ENCODE results near the gene GIGYF1. TPM values are rescaled to one million over a fixed set of nuclear protein-coding genes. Genes with fewer than 3 reads are reported as not detected.

Gene GIGYF1
- total RNA-seq, 1 donor from 2014 or later = 53.8 TPM

GRCh38 chr7:100679129-100679926 is 14.7 kb downstream of the GIGYF1 start:
- Mint-ChIP-seq H3K27me3 (ENCODE audit: insufficient read depth) (no peaks in the 10 kb centered on the region), H3K36me3 (ENCODE audit: low read depth) (peaks cover 23% of the 10 kb centered on the region), H3K27ac (peak overlapping the region; percentile 68), H3K4me1 (ENCODE audit: low read depth) (peaks cover 15% of the 10 kb centered on the region), H3K4me3 (no peak overlapping the region), H3K9me3 (no peaks in the 10 kb centered on the region)
- DNase-seq (ENCODE audit: low spot score) = no peak
- intact Hi-C loops (cut with micrococcal nuclease) = loop anchor here (10.0 kb wide), 1 partner anchor 555 kb away; the partner anchor contains the start of gene MBLAC1

- Mint-ChIP-seq H3K4me1 (ENCODE audit: low read depth) (peaks cover 15% of the 10 kb centered on the region), H3K27me3 (ENCODE audit: insufficient read depth) (no peaks in the 10 kb centered on the region), H3K4me3 (peak overlapping the region; percentile 59), H3K9me3 (no peaks in the 10 kb centered on the region), H3K27ac (no peak overlapping the region), H3K36me3 (ENCODE audit: low read depth) (peaks cover 21% of the 10 kb centered on the region)
- intact Hi-C loops (cut with micrococcal nuclease) = loop anchor here (10.0 kb wide), 1 partner anchor 554 kb away; the partner anchor contains the start of gene MBLAC1
- no peak for DNase-seq (ENCODE audit: low spot score)
These were observed 15.6 kb downstream of the GIGYF1 start for GRCh38 chr7:100678291-100678984.

- H3K27me3 Mint-ChIP-seq (ENCODE audit: insufficient read depth) = no peaks in the 10 kb centered on the region
- H3K36me3 Mint-ChIP-seq (ENCODE audit: low read depth) = peaks cover 18% of the 10 kb centered on the region
- peak overlapping the region; percentile 62 for H3K4me3 Mint-ChIP-seq
- DNase-seq (ENCODE audit: low spot score) = no peak
- H3K27ac Mint-ChIP-seq = peak overlapping the region; percentile 85
- H3K4me1 Mint-ChIP-seq (ENCODE audit: low read depth) = peaks cover 15% of the 10 kb centered on the region
- no peaks in the 10 kb centered on the region for H3K9me3 Mint-ChIP-seq
- intact Hi-C loops (cut with micrococcal nuclease) = loop anchor here (10.0 kb wide), 1 partner anchor 553 kb away; the partner anchor contains the start of gene MBLAC1
These were observed 16.5 kb downstream of the GIGYF1 start for GRCh38 chr7:100677308-100678267.

DNA sequence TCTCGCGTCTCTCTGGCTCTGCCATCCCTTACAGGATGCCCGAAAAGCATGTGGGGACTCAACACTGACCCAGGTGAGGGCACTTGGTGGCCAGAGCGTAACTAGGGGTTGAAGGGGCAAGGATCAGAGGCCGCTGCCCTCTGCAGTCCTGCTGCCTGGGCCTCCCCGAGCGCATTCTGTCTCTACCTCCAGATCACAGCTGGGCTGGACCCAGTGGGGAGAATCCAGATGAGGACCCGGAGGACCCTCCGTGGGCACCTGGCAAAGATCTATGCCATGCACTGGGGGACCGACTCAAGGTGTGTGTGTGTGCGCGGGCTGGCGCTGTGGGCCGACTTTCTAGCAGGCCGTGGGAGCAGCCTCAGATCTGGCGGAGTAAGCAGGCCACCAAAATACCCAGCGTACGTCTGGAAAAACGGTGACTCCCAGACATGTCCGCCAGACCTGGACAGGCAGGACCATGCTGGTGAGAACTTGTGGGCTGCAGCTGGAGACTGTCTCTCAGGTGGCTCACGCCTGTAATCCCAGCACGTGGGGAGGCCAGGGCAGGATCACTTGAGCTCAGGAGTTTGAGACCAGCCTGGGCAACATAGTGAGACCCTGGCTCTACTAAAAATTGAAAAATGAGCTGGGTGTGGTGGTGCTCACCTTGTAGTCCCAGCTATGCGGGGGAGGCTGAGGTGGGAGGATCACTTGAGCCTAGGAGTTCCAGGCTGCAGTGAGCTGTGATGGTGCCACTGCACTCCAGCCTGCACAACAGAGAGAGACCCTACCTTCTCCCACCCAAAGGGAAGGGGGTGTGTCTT is 17.3 kb downstream of the GIGYF1 start:
- Mint-ChIP-seq H3K9me3 (no peaks in the 10 kb centered on the region), H3K4me3 (peak overlapping the region; percentile 88), H3K4me1 (ENCODE audit: low read depth) (peaks cover 15% of the 10 kb centered on the region), H3K27ac (peak overlapping the region; percentile 91), H3K36me3 (ENCODE audit: low read depth) (peaks cover 18% of the 10 kb centered on the region), H3K27me3 (ENCODE audit: insufficient read depth) (peaks cover 2% of the 10 kb centered on the region)
- intact Hi-C loops (cut with micrococcal nuclease) = loop anchor here (10.0 kb wide), 1 partner anchor 552 kb away; the partner anchor contains the start of gene MBLAC1
- DNase-seq (ENCODE audit: low spot score) = no peak

- Mint-ChIP-seq H3K4me1 (ENCODE audit: low read depth) (peaks cover 15% of the 10 kb centered on the region), H3K9me3 (no peaks in the 10 kb centered on the region), H3K27ac (peak overlapping the region; percentile 81), H3K36me3 (ENCODE audit: low read depth) (peaks cover 18% of the 10 kb centered on the region), H3K27me3 (ENCODE audit: insufficient read depth) (peaks cover 7% of the 10 kb centered on the region), H3K4me3 (peak overlapping the region; percentile 88)
- DNase-seq (ENCODE audit: low spot score) = peak; percentile 78
- intact Hi-C loops (cut with micrococcal nuclease) = loop anchor here (1.0 to 10.0 kb wide), 3 partner anchors 16 to 551 kb away; partner anchors contain the start of genes MBLAC1 and TSC22D4
These were observed 18.3 kb downstream of the GIGYF1 start for GRCh38 chr7:100675581-100676350.

DNA sequence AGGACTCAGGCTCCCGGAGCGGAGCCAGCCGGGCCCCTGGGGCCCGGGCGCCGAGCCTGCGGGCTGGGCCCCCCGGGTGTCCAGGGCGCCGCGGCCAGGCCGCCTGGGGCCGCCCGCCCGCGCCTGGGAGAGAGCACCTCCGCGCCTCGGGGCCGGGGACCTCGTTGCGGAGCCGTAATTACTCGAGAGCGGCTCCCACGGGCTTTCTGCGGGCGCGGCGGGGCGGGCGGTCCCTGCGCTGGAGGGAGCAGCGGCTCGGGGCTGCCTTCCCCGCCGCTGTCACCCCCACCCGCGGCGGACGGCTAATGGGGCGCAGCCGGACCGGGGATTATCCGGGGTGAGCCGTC is 19.0 kb downstream of the GIGYF1 start:
- H3K27ac Mint-ChIP-seq = no peak overlapping the region
- H3K36me3 Mint-ChIP-seq (ENCODE audit: low read depth) = peaks cover 18% of the 10 kb centered on the region
- no peaks in the 10 kb centered on the region for H3K9me3 Mint-ChIP-seq
- peaks cover 12% of the 10 kb centered on the region for H3K4me1 Mint-ChIP-seq (ENCODE audit: low read depth)
- DNase-seq (ENCODE audit: low spot score) = no peak
- peak overlapping the region; percentile 98 for H3K4me3 Mint-ChIP-seq
- intact Hi-C loops (cut with micrococcal nuclease) = loop anchor here (1.0 to 10.0 kb wide), 3 partner anchors 16 to 550 kb away; partner anchors contain the start of genes MBLAC1 and TSC22D4
- peaks cover 7% of the 10 kb centered on the region for H3K27me3 Mint-ChIP-seq (ENCODE audit: insufficient read depth)

- Mint-ChIP-seq H3K36me3 (ENCODE audit: low read depth) (peaks cover 18% of the 10 kb centered on the region), H3K27me3 (ENCODE audit: insufficient read depth) (peaks cover 10% of the 10 kb centered on the region), H3K4me3 (peak overlapping the region; percentile 98), H3K4me1 (ENCODE audit: low read depth) (peaks cover 10% of the 10 kb centered on the region), H3K9me3 (no peaks in the 10 kb centered on the region), H3K27ac (peak overlapping the region; percentile 94)
- intact Hi-C loops (cut with micrococcal nuclease) = loop anchor here (1.0 to 10.0 kb wide), 3 partner anchors 17 to 550 kb away; partner anchors contain the start of genes MBLAC1 and TSC22D4
- DNase-seq (ENCODE audit: low spot score) = no peak
These were observed 19.5 kb downstream of the GIGYF1 start for GRCh38 chr7:100674411-100675104.

DNA sequence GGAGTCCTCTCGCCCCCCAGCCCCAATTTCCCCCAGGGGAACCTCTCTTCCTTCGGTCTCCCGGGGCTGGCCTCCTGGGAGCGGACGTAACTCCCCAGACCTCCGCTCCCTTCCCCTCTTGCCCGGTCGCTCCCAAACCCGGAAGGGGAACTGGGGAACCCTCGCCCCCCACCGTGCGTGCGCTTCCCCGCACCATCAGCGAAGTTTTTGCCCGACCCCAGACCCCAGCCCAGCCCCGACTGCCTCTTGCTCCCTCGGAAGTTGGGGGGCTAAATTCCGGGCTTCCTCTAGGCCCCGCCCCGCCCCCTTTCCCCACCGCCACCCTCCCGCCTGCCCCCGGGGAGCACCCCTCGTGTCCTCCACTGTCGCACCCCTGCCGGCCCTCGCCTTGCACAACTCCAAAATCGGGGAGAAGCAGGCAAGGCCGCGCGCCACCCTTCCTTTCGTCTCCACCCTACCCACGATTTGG is 20.1 kb downstream of the GIGYF1 start:
- H3K4me3 Mint-ChIP-seq = peak overlapping the region; percentile 98

DNA sequence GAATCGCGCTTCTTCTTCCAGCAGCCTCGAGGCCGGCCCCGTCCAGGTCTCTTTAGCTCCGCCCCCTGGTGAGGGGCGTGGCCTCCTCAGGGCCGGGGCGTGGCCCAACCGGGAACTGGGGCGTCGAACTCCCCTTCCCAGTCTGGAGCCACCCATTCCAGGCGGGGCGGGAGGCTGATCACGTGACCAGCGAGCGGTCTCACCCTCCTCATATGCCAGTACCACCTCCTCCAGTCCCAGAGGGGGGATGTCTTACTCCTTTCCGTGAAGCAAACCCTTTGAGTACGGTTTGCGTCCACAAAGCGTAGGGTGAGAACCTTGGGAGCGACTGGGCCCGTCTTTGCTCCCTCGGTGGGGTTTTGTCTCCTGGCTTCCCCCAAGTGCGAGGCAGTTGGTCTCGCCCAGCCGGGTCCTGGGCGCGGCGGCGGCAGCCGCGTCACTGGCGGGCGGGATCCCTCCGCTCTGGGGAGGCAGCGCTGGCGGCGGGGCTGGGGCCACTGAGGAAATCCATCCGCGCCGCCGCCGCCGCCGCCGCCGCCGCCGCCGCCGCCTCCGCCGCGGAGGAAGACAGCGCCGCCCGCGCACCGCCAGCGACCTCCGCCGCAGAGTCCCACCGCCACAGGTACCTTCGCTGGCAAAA is 20.6 kb downstream of the GIGYF1 start, which contains the start of gene GNB2:
Gene GNB2, plus strand, starts transcription at position 439 of the 640 bp plus-strand sequence. CDS start 2,526 bp downstream, outside the sequence.
- DNase-seq (ENCODE audit: low spot score) = peak; percentile 99
- no peaks in the 10 kb centered on the region for H3K9me3 Mint-ChIP-seq
- peaks cover 10% of the 10 kb centered on the region for H3K27me3 Mint-ChIP-seq (ENCODE audit: insufficient read depth)
- peak within 1 kb of the TSS; percentile 94 for H3K27ac Mint-ChIP-seq
- peak within 1 kb of the TSS; percentile 98 for H3K4me3 Mint-ChIP-seq
- H3K4me1 Mint-ChIP-seq (ENCODE audit: low read depth) = peaks cover 10% of the 10 kb centered on the region
- intact Hi-C loops (cut with micrococcal nuclease) = loop anchor here (1.0 to 10.0 kb wide), 13 partner anchors 17 to 573 kb away; partner anchors contain the start of genes ACTL6B, AGFG2, FBXO24 and LRCH4
- H3K36me3 Mint-ChIP-seq (ENCODE audit: low read depth) = peaks cover 13% of the 10 kb centered on the region

More for the DNA sequence above, 20.1 kb downstream of the GIGYF1 start:
- no peaks in the 10 kb centered on the region for H3K9me3 Mint-ChIP-seq
- intact Hi-C loops (cut with micrococcal nuclease) = loop anchor here (1.0 to 10.0 kb wide), 14 partner anchors 18 to 574 kb away; partner anchors contain the start of genes ACTL6B, AGFG2, FBXO24 and LRCH4
- H3K27ac Mint-ChIP-seq = peak overlapping the region; percentile 94
- H3K36me3 Mint-ChIP-seq (ENCODE audit: low read depth) = peaks cover 15% of the 10 kb centered on the region
- DNase-seq (ENCODE audit: low spot score) = peak; percentile 28
- peaks cover 10% of the 10 kb centered on the region for H3K4me1 Mint-ChIP-seq (ENCODE audit: low read depth)
- H3K27me3 Mint-ChIP-seq (ENCODE audit: insufficient read depth) = peaks cover 10% of the 10 kb centered on the region

Measured in activated T-helper 1 cell treated with anti-CD3 and anti-CD28 coated beads, Interleukin-12 subunit alpha, Interleukin-12 subunit beta, Interleukin-2, Interleukin-4 antibody, amounts not matched to agents 30 ng/mL and 10 ng/mL and 1 ng/mL, durations not matched to agents 14 hours and 24 hours and 36 hours (primary cell).